Measurements from ENCODE around the gene TMEM106B.

GRCh38 chr7:12228024-12228423 lies 16.9 kb downstream of the TMEM106B start:
- TF ChIP-seq POLR2A (IDR thresholded peaks at IDR 0.05; ENCODE audit: extremely low read depth, insufficient read length) (no peak), CTCF (IDR thresholded peaks at IDR 0.05; ENCODE audit: low read depth, low read length) (no peak), MYC (IDR thresholded peaks at IDR 0.05; ENCODE audit: low read depth, low read length) (no peak)
- TF ChIP-seq, protein P1, sequence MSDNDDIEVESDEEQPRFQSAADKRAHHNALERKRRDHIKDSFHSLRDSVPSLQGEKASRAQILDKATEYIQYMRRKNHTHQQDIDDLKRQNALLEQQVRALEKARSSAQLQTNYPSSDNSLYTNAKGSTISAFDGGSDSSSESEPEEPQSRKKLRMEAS (IDR thresholded peaks at IDR 0.05; ENCODE audit: low read depth, low read length), result no peak
